Ectodermal cell (in vitro differentiated cells): ENCODE measurements around the gene PDCD11.
"Not testable (repeated sequence)": the region's sequence is repeated elsewhere in the genome, so short reads cannot be mapped to it uniquely, and the experiment has no call there.

Experiments
- H3K27ac ChIP-seq: 2 replicates; pipeline ENCODE4 v1.7.0; 2013; ENCODE audit warnings: mild to moderate bottlenecking, low read depth, low read length; ENCODE audit not compliant: insufficient read depth, poor library complexity, severe bottlenecking
- H3K27me3 ChIP-seq: 2 replicates; pipeline ENCODE4 v1.7.0; 2013; ENCODE audit warnings: mild to moderate bottlenecking, low read length; ENCODE audit not compliant: insufficient read depth, control insufficient read depth, poor library complexity, severe bottlenecking
- H3K36me3 ChIP-seq: one replicate; pipeline ENCODE4 v1.7.0; 2013; ENCODE audit warnings: low read length; ENCODE audit not compliant: control insufficient read depth, insufficient read depth
- H3K4me1 ChIP-seq: one replicate; pipeline ENCODE4 v1.7.0; 2013; ENCODE audit warnings: low read length; ENCODE audit not compliant: control insufficient read depth, insufficient read depth
- H3K4me3 ChIP-seq: 2 replicates; pipeline ENCODE4 v1.7.0; 2013; ENCODE audit warnings: low read depth, low read length, control low read depth; ENCODE audit not compliant: insufficient read depth
- H3K9me3 ChIP-seq: 2 replicates; pipeline ENCODE4 v1.7.0; 2013; ENCODE audit warnings: mild to moderate bottlenecking, low read length, moderate library complexity; ENCODE audit not compliant: control insufficient read depth
- WGBS, 2 experiments: methylation state at CpG; one replicate each; pipeline ENCODE4 v1.1.7; 2013; ENCODE audit warnings: missing lambda C conversion rate in 2 of 2; 5-methylcytosine and 5-hydroxymethylcytosine counted together

PDCD11 gene

GRCh38 chr10:103486635-103487409, 90.4 kb downstream of the PDCD11 start:
- not testable (repeated sequence) for H3K36me3 ChIP-seq, H3K27ac ChIP-seq, H3K4me1 ChIP-seq, H3K27me3 ChIP-seq, H3K4me3 ChIP-seq, H3K9me3 ChIP-seq
- WGBS, 2 experiments, result 85 to 90% methylated on average over 7 of the region's 8 CpGs

GRCh38 chr10:103487410-103487708, 90.9 kb downstream of the PDCD11 start:
- H3K4me3 ChIP-seq, result no peak overlapping the region
- no peaks in the 10 kb centered on the region for H3K9me3 ChIP-seq
- WGBS, 2 experiments, result 90 to 96% methylated on average over 2 of the region's 2 CpGs
- no peaks in the 10 kb centered on the region for H3K36me3 ChIP-seq
- peaks cover 3% of the 10 kb centered on the region for H3K27me3 ChIP-seq
- no peaks in the 10 kb centered on the region for H3K4me1 ChIP-seq
- H3K27ac ChIP-seq, result no peak overlapping the region

- no peaks in the 10 kb centered on the region for H3K9me3 ChIP-seq
- H3K4me1 ChIP-seq, result peaks cover 3% of the 10 kb centered on the region
- WGBS, 2 experiments, result 89 to 91% methylated on average over 1 of the region's 1 CpG
- H3K4me3 ChIP-seq, result no peak overlapping the region
- H3K36me3 ChIP-seq, result no peaks in the 10 kb centered on the region
- no peak overlapping the region for H3K27ac ChIP-seq
- H3K27me3 ChIP-seq, result peaks cover 38% of the 10 kb centered on the region
These were observed 94.5 kb downstream of the PDCD11 start for GRCh38 chr10:103490986-103491314.

GRCh38 chr10:103491729-103492364, 95.4 kb downstream of the PDCD11 start:
- whole genome bisulfite sequencing, 2 experiments, result 65 to 76% methylated on average over 7 of the region's 7 CpGs
- Histone ChIP-seq H3K27me3 (peaks cover 47% of the 10 kb centered on the region), H3K27ac (no peak overlapping the region), H3K36me3 (no peaks in the 10 kb centered on the region), H3K4me3 (no peak overlapping the region), H3K4me1 (peaks cover 3% of the 10 kb centered on the region), H3K9me3 (no peaks in the 10 kb centered on the region)

- H3K4me1 ChIP-seq, result peaks cover 3% of the 10 kb centered on the region
- no peak overlapping the region for H3K27ac ChIP-seq
- H3K9me3 ChIP-seq, result no peaks in the 10 kb centered on the region
- no peaks in the 10 kb centered on the region for H3K36me3 ChIP-seq
- H3K4me3 ChIP-seq, result no peak overlapping the region
- H3K27me3 ChIP-seq, result peaks cover 50% of the 10 kb centered on the region
- 79 to 86% methylated on average over 5 of the region's 5 CpGs for WGBS, 2 experiments
These were observed 96.3 kb downstream of the PDCD11 start for GRCh38 chr10:103492655-103493261.

GRCh38 chr10:103493362-103493915, 97.0 kb downstream of the PDCD11 start, which contains the start of gene NEURL1:
TSS of gene NEURL1 (plus strand) at chr10:103493705. CDS start at chr10:103494388, 683 bp downstream.
- Histone ChIP-seq H3K4me3 (peak within 1 kb of the TSS; percentile 61), H3K27ac (no peak within 1 kb of the TSS), H3K36me3 (no peaks in the 10 kb centered on the region), H3K9me3 (no peaks in the 10 kb centered on the region), H3K27me3 (peaks cover 50% of the 10 kb centered on the region), H3K4me1 (peaks cover 3% of the 10 kb centered on the region)
- WGBS, 2 experiments, result 3 to 4% methylated on average over 65 of the region's 65 CpGs

- H3K27me3 ChIP-seq, result peaks cover 50% of the 10 kb centered on the region
- WGBS, 2 experiments, result 1 to 2% methylated on average over 92 of the region's 92 CpGs
- H3K4me1 ChIP-seq, result peaks cover 3% of the 10 kb centered on the region
- no peaks in the 10 kb centered on the region for H3K36me3 ChIP-seq
- H3K9me3 ChIP-seq, result no peaks in the 10 kb centered on the region
- H3K4me3 ChIP-seq, result peak overlapping the region; percentile 61
- H3K27ac ChIP-seq, result no peak overlapping the region
These were observed 97.8 kb downstream of the PDCD11 start for GRCh38 chr10:103493916-103494877.

- Histone ChIP-seq H3K27me3 (peaks cover 50% of the 10 kb centered on the region), H3K4me3 (no peak overlapping the region)
- WGBS, 2 experiments, result 88 to 93% methylated on average over 3 of the region's 3 CpGs
These were observed 98.9 kb downstream of the PDCD11 start for GRCh38 chr10:103495321-103495720.

More at GRCh38 chr10:103495321-103495720, 98.9 kb downstream of the PDCD11 start:
- Histone ChIP-seq H3K27ac (no peak overlapping the region), H3K9me3 (no peaks in the 10 kb centered on the region), H3K4me1 (peaks cover 3% of the 10 kb centered on the region), H3K36me3 (no peaks in the 10 kb centered on the region)
